HepG2 (cell line): ENCODE results near the gene STAM. TPM values are rescaled to one million over a fixed set of nuclear protein-coding genes. Genes with fewer than 3 reads are reported as not detected.
A peak's percentile ranks its signal among the peaks of the same experiment; 100 is the strongest.

Experiments used
- ARID2 ChIP-seq: sonication (generic); formaldehyde crosslinking; IDR thresholded peaks from 2 replicates; pipeline ENCODE4 v1.8.1; 2022; ENCODE audit warnings: mild to moderate bottlenecking, missing genetic modification reagents, borderline replicate concordance
- BCL6 ChIP-seq: IDR thresholded peaks from 2 replicates; pipeline ENCODE4 v1.6.1; 2016; ENCODE audit warnings: missing genetic modification reagents, missing compliant biosample characterization
- BHLHE40 ChIP-seq: IDR thresholded peaks from 2 replicates; pipeline ENCODE4 v1.6.1; 2011; ENCODE audit warnings: low read length, improper control_type of control experiment
- BRCA1 ChIP-seq: sonication (generic); formaldehyde crosslinking; IDR thresholded peaks from 2 replicates; pipeline ENCODE4 v1.4.0; 2020; ENCODE audit warnings: missing genetic modification reagents
- CC2D1A ChIP-seq: sonication (generic); formaldehyde crosslinking; IDR thresholded peaks from 2 replicates; pipeline ENCODE4 v1.8.1; 2023; ENCODE audit warnings: mild to moderate bottlenecking, missing genetic modification reagents
- DBP ChIP-seq: sonication (generic); formaldehyde crosslinking; IDR thresholded peaks from 2 replicates; pipeline ENCODE4 v1.4.0; 2020; ENCODE audit warnings: missing genetic modification reagents; ENCODE audit errors: not compliant biosample characterization
- FOSL2 ChIP-seq: sonication (generic); formaldehyde crosslinking; IDR thresholded peaks from 2 replicates; pipeline ENCODE4 v1.4.0; 2020; ENCODE audit warnings: missing genetic modification reagents
- KDM6A ChIP-seq: IDR thresholded peaks from 2 replicates; pipeline ENCODE4 v1.6.1; 2016; ENCODE audit warnings: low read depth
- SAP130 ChIP-seq: IDR thresholded peaks from 2 replicates; pipeline ENCODE4 v1.6.1; 2016; ENCODE audit warnings: low read depth
- SYNCRIP ChIP-seq: fragments of 200-400 bp; formaldehyde crosslinking; IDR thresholded peaks from 2 replicates; pipeline ENCODE4 v1.6.1; 2018; ENCODE audit warnings: mild to moderate bottlenecking, low read depth, low read length; ENCODE audit not compliant: insufficient read depth
- TIGD3 ChIP-seq: sonication (generic); formaldehyde crosslinking; IDR thresholded peaks from 2 replicates; pipeline ENCODE4 v1.5.1; 2020; ENCODE audit warnings: mild to moderate bottlenecking, missing genetic modification reagents, borderline replicate concordance
- ZFP36 ChIP-seq: fragments of 150-350 bp; IDR thresholded peaks from 2 replicates; pipeline ENCODE4 v1.6.1; 2018; ENCODE audit warnings: borderline replicate concordance, low read length, low read depth; ENCODE audit not compliant: partially characterized antibody
- ZNF205 ChIP-seq: IDR thresholded peaks from 2 replicates; pipeline ENCODE4 v1.6.1; 2018; ENCODE audit warnings: missing biosample characterization, missing genetic modification reagents
- ZNF33B ChIP-seq: sonication (generic); formaldehyde crosslinking; IDR thresholded peaks from 2 replicates; pipeline ENCODE4 v1.5.1; 2020; ENCODE audit warnings: mild to moderate bottlenecking, missing genetic modification reagents
- ZNF460 ChIP-seq: sonication (generic); formaldehyde crosslinking; IDR thresholded peaks from 2 replicates; pipeline ENCODE4 v1.5.1; 2020; ENCODE audit warnings: missing genetic modification reagents, mild to moderate bottlenecking, borderline replicate concordance
- polyA plus RNA-seq, 8 experiments: library from polyadenylated mRNA; depleted of rRNA in 3 of 8; stranded (reverse) in 7 of 8; unstranded in 1 of 8; fragments of >200 nt; fragmentation: Illumina TruSeq in 4 of 8; extraction: Trizol in 4 of 8; gene quantifications; 2 replicates each; pipeline versions ENCODE4 v1.2.1 to v1.2.3, GENCODE V29; 2011 to 2016; ENCODE audit warnings: low read depth in 4 of 8, missing spikeins in 1 of 8, mixed read lengths in 1 of 8; ENCODE audit not compliant: insufficient read depth in 1 of 8
- total RNA-seq, 5 experiments: library from RNA; depleted of rRNA; stranded (reverse); fragments of >200 nt; fragmentation: Illumina TruSeq; extraction: Trizol; gene quantifications; 2 replicates each; pipeline ENCODE4 v1.2.3, GENCODE V29; 2016; ENCODE audit warnings: low read depth in 1 of 5
- TF ChIP-seq, protein P1 (sequence below): sonication (generic); formaldehyde crosslinking; IDR thresholded peaks from 2 replicates; pipeline ENCODE4 v1.4.0; 2020; ENCODE audit warnings: mild to moderate bottlenecking, missing genetic modification reagents
- TF ChIP-seq, protein P2 (sequence below): sonication (generic); formaldehyde crosslinking; IDR thresholded peaks from 2 replicates; pipeline ENCODE4 v1.8.1; 2023; ENCODE audit warnings: missing genetic modification reagents, inconsistent platforms, borderline replicate concordance
- TF ChIP-seq, protein P3 (sequence below): sonication (generic); formaldehyde crosslinking; IDR thresholded peaks from one replicate; pipeline ENCODE4 v1.5.1; 2020; ENCODE audit warnings: mild to moderate bottlenecking, missing genetic modification reagents; ENCODE audit errors: not compliant biosample characterization

Gene STAM
- total and polyA plus RNA-seq, 2 of the 13 experiments (the other 11 are each of a cell fraction or from before 2014, with no cell fraction given) = 19.5 to 25.1 TPM

GRCh38 chr10:17643755-17644484 lies at the start of gene STAM (continued):
- TF ChIP-seq DBP (CRISPR knock-in tag) = no peak
- no peak for TF ChIP-seq ZNF33B (CRISPR knock-in tag)
- TF ChIP-seq ZNF205 (CRISPR knock-in tag) = no peak
- TF ChIP-seq, protein P1, sequence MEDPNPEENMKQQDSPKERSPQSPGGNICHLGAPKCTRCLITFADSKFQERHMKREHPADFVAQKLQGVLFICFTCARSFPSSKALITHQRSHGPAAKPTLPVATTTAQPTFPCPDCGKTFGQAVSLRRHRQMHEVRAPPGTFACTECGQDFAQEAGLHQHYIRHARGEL = no peak
- TF ChIP-seq ARID2 (CRISPR knock-in tag) = 0 out of 2 replicates have a peak, but pooled peaks have one; percentile 7
- TF ChIP-seq BHLHE40 = peak; percentile 47; the same call in 1 of the 2 replicates
- TF ChIP-seq BCL6 (CRISPR knock-in tag) = no peak
- peak; percentile 79 for TF ChIP-seq SAP130 (CRISPR knock-in tag)
- TF ChIP-seq BRCA1 = no peak
- TF ChIP-seq, protein P2, sequence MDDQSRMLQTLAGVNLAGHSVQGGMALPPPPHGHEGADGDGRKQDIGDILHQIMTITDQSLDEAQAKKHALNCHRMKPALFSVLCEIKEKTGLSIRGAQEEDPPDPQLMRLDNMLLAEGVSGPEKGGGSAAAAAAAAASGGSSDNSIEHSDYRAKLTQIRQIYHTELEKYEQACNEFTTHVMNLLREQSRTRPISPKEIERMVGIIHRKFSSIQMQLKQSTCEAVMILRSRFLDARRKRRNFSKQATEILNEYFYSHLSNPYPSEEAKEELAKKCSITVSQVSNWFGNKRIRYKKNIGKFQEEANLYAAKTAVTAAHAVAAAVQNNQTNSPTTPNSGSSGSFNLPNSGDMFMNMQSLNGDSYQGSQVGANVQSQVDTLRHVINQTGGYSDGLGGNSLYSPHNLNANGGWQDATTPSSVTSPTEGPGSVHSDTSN (CRISPR knock-in tag) = no peak
- no peak for TF ChIP-seq ZNF460 (CRISPR knock-in tag)
- no peak for TF ChIP-seq CC2D1A (CRISPR knock-in tag)
- TF ChIP-seq KDM6A (CRISPR knock-in tag) = no peak
- TF ChIP-seq ZFP36 = no peak
- TF ChIP-seq, protein P3, sequence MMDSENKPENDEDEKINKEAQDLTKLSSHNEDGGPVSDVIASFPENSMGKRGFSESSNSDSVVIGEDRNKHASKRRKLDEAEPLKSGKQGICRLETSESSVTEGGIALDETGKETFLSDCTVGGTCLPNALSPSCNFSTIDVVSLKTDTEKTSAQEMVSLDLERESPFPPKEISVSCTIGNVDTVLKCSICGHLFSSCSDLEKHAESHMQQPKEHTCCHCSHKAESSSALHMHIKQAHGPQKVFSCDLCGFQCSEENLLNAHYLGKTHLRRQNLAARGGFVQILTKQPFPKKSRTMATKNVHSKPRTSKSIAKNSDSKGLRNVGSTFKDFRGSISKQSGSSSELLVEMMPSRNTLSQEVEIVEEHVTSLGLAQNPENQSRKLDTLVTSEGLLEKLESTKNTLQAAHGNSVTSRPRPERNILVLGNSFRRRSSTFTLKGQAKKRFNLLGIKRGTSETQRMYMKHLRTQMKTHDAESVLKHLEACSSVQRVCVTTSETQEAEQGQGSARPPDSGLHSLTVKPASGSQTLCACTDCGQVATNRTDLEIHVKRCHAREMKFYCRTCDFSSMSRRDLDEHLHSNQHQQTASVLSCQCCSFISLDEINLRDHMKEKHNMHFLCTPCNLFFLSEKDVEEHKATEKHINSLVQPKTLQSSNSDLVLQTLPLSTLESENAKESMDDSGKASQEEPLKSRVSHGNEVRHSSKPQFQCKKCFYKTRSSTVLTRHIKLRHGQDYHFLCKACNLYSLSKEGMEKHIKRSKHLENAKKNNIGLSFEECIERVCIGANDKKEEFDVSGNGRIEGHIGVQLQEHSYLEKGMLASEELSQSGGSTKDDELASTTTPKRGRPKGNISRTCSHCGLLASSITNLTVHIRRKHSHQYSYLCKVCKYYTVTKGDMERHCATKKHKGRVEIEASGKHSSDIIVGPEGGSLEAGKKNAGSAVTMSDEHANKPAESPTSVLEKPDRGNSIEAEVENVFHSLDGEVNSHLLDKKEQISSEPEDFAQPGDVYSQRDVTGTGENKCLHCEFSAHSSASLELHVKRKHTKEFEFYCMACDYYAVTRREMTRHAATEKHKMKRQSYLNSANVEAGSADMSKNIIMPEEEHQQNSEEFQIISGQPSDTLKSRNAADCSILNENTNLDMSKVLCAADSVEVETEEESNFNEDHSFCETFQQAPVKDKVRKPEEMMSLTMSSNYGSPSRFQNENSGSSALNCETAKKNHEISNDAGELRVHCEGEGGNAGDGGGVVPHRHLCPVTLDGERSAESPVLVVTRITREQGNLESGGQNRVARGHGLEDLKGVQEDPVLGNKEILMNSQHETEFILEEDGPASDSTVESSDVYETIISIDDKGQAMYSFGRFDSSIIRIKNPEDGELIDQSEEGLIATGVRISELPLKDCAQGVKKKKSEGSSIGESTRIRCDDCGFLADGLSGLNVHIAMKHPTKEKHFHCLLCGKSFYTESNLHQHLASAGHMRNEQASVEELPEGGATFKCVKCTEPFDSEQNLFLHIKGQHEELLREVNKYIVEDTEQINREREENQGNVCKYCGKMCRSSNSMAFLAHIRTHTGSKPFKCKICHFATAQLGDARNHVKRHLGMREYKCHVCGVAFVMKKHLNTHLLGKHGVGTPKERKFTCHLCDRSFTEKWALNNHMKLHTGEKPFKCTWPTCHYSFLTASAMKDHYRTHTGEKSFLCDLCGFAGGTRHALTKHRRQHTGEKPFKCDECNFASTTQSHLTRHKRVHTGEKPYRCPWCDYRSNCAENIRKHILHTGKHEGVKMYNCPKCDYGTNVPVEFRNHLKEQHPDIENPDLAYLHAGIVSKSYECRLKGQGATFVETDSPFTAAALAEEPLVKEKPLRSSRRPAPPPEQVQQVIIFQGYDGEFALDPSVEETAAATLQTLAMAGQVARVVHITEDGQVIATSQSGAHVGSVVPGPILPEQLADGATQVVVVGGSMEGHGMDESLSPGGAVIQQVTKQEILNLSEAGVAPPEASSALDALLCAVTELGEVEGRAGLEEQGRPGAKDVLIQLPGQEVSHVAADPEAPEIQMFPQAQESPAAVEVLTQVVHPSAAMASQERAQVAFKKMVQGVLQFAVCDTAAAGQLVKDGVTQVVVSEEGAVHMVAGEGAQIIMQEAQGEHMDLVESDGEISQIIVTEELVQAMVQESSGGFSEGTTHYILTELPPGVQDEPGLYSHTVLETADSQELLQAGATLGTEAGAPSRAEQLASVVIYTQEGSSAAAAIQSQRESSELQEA (CRISPR knock-in tag) = no peak
- 0 out of 2 replicates have a peak, but pooled peaks have one; percentile 7 for TF ChIP-seq FOSL2 (CRISPR knock-in tag)
- no peak for TF ChIP-seq SYNCRIP
- TF ChIP-seq TIGD3 (CRISPR knock-in tag) = 0 out of 2 replicates have a peak, but pooled peaks have one; percentile 37
